GM21515 (cell line): ENCODE data around the gene LTO1.

Source experiments
- ATAC-seq: cut with Tn5 transposase; IDR thresholded peaks from one replicate; pipeline ENCODE4 v1.9.1; 2021; ENCODE audit not compliant: unreplicated experiment

LTO1 gene, protein sequence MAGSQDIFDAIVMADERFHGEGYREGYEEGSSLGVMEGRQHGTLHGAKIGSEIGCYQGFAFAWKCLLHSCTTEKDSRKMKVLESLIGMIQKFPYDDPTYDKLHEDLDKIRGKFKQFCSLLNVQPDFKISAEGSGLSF

GRCh38 chr11:69674886-69675714, at the start of gene LTO1:
LTO1 (minus strand) TSS chr11:69675353; CDS start chr11:69675239, 114 bp downstream.
- peak; percentile 85 for ATAC-seq

DNA sequence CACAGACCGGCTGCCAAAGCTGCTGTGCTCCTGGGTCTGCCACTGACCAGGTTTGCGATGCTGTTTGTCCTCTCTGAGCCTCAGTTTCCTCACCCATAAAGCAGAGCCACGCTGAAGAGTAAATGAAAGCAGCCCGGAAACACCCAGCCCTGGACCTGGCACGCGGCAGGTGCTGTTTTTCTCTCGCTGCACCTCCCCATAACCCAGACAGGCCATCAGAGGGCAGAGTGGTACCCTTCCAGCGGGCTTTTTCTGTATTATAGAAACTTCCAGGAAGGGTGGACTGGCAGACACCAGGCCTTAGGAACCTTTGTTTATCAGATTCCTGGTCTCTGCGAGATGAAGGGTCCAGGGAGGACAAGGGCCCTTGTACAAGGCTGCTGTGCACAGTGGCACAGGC, 46.6 kb upstream of the LTO1 start:
- no peak for ATAC-seq

DNA sequence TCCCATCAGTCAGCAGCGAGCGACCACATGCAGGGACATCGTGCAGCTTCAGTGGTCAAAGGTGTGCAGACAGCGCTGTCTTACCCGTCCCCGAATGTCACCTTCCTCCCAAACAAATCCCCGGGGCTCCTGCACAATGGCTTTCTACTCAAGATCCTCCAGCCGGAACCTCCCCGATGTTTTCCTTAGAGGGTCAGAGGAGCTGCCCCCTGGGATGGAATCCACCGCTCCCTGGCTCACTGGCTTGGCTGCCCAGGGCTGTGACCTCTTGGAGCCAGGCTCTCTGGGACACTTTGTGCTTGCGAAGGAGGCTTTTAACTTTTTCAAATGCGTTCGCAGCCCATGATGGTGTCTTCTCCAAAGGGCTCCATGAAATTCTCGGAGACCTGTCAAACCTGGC, 46.0 kb upstream of the LTO1 start:
- ATAC-seq: no peak

GRCh38 chr11:69718912-69719311, 43.8 kb upstream of the LTO1 start:
- ATAC-seq: no peak

DNA sequence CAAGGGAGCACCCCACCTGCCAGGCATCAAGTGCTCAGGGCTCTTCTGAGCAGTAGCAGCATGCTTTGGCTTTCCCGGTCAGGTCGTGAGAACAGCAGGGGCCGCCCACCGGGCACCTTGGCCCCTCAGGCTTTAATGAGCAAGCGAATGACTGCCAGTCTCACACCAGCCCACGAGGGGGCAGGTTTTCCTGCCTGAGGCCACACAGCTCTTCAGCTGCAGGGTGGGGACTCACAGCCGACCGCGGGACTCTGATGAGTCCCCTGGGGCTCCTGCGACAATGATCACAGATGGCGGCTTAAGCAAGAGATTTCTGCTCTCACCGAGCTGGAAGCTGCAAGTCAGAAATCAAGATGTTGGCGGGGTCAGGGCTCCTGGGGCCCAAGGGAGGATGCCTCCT, 43.0 kb upstream of the LTO1 start:
- no peak for ATAC-seq

DNA sequence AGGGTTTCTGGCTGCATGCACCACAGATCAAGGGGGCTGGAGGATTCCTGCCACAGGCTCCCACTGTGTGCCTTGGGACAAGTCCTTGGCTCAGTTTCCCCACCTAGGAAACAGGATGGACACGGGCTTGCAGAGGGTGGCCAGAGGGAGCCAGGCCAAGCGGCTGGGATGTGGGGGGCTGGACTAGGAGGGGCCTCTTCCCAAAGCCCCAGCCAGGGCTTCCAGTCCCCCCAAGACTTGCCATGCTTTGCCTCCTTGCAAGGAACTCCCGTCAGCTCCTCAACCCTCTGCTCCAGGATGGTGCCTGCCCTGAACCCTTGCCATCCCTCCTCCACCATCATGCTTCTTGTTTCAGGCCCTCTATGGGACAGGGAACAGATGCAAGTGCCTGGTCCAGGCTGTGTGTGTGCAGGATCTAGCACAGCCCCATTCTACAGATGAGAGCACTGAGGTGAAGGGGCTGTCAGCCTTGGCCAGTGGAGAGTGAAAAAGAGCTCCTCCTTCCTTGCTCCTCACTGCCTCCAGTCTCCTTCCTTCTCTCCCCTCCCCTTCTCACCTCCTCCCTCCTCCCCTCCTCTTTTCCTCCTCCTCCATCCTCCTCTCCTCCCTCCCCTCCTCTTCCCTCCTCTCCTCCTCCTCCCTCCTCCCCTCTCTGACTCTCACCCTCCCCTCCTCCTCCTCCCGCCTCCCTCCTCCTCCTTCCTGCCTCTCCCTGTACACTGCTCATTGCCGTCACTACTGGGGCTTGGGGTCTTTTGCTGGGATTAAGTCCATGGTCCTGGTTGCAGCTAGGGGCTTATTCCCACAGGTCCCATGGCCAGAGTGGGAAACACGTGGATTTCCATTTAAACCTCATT, 42.0 kb upstream of the LTO1 start:
- no peak for ATAC-seq

DNA sequence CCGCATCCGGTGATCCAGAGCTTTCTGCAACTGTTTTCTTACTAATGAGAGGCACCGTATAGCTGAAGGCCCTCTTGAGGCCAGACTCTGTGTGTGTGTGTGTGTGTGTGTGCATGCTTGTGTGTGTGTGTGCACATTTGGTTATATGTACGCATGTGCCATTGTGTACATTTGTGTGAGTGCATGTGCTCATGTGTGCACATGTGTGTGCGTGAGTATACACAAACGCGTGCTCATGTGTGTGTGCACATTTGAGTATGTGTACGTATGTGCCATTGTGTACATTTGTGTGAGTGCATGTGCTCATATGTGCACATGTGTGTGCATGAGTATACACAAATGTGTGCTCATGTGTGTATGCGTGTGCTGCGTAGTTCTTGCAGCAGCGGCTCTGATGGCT, 40.9 kb upstream of the LTO1 start:
- no peak for ATAC-seq

- no peak for ATAC-seq
Measured at GRCh38 chr11:69715446-69715845, 40.3 kb upstream of the LTO1 start.

DNA sequence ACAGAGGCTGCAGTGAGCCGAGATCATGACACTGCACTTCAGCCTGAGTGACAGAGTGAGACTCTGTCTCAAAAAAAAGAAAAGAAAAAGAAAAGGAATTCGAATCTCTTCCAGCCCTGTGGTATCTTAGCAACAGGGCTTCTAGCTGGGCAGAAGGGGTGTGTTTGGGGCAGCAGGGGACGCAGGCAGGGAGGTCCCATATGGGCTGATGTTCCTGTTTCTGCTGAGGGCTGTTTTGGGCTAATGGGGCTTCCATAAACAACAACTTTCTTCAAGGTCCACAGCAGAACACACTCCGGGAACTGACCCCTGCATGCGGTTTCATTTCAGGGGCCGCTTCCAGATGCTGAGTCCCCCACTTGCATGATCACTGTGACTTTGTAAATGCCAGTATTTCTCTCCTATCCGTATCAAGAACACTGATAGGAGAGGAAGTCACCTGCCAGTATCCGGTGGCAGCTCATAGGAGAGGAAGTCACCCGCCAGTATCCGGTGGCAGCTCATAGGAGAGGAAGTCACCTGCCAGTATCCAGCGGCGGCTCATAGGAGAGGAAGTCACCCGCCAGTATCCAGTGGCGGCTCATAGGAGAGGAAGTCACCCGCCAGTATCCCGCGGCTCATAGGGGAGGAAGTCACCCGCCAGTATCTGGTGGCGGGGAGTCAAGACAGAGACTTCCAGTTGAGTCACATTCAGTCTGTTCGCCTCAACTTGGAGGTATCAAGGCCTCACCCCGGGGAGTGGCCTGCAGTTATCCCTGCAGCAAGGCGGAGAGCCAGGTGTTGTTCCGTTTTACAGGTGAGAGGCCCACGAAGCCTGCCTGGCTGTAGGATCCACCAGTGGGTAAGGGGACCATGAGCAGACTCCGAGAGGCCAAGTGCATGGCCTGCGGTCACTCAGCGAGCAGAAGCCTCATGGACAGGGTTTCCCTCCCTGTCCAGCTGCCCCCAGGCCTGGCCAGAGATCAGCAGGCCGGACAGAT, 37.0 kb upstream of the LTO1 start:
- ATAC-seq: no peak

DNA sequence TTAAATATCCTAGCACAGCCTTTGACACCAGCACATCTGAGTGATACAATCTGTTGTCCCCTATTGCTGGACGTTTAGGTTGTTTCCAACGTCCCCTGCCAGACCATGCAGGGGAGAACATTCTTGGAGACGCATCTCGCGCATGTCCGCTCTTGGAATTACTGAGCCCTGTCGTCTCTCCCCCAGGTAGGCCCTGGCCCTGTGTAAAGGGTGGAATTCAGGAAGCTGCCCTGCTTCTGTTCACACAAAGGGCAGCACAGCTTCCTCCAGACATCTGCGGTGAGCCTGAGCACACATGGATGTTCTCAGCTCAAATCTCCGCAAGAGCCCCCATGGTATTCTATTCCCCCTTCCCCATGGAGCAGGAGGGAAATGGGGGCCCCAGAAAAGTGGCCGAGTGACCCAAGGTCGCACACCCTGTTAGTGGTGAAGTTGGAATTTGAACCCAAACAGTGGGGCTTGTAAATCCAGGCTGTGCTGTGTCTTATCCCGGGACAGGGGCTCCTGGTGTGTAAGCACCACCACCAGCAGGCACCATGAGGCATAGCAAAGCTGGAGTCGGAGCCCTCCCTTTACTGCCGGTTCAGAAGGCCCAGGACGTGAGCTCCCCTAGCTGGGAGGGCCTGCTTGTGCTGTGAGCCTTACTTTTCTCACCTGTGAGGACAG, 33.7 kb upstream of the LTO1 start:
- ATAC-seq: no peak

GRCh38 chr11:69707176-69707575, 32.0 kb upstream of the LTO1 start:
- ATAC-seq: no peak

DNA sequence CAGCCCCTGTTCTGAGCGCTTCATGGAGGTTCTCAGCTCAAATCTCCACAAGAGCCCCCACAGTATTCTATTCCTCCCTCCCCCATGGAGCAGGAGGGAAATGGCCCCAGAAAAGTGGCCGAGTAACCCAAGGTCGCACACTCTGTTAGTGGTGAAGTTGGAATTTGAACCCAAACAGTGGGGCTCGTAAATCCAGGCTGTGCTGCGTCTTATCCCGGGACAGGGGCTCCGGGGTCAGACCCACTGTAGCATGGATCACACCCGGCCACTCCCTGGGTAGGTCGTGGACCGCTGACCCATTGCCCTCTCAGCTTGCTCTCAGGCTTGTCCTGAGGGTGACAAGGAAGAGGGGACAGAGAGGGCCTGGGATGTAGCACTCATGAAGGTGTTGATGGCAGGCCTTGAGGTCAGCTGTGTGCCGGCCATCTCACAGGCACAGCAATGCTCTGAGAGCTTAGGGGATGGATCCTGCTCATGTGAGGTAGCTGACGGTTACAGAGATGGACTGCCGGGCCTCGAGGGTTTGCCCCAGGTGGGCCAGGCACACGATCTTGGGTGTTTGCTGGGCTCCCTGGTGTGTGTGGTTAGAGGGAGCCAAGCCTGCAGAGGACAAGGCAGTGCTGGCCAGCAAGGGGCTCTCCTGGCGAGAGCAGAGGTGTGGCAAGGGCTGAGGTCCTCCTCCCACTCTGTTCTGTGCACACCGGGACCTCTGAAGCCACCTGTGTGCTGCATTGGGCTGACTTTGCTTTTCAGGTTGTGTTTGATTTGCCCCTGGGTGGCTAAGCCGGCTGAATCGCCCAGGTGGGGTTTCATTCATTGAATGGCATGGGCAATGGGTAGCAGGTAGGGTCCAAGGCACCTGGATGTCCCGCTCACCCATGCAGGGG, 31.0 kb upstream of the LTO1 start:
- ATAC-seq: no peak

DNA sequence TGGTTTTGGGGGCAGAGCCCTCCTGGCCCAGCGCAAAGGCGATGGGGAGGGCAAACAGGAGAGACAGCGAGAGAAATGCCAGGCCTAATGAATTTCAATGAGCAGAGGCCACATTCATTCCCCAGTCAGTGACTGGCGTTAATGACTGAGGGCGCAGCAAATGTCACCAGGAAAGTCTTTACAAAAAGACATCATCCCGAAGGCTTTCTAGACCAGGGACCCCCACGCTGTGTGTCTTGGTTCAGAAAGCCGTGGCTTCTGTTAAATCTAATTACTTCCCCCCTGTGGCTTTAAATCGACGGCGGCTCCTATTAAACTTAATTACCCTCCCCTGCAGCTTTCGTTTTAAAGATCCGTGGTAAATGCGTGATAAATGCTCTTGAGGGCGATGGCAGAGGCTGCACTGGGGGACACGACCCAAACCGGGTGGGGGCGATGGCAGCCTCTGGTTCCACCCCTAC, 30.2 kb upstream of the LTO1 start:
- no peak for ATAC-seq

DNA sequence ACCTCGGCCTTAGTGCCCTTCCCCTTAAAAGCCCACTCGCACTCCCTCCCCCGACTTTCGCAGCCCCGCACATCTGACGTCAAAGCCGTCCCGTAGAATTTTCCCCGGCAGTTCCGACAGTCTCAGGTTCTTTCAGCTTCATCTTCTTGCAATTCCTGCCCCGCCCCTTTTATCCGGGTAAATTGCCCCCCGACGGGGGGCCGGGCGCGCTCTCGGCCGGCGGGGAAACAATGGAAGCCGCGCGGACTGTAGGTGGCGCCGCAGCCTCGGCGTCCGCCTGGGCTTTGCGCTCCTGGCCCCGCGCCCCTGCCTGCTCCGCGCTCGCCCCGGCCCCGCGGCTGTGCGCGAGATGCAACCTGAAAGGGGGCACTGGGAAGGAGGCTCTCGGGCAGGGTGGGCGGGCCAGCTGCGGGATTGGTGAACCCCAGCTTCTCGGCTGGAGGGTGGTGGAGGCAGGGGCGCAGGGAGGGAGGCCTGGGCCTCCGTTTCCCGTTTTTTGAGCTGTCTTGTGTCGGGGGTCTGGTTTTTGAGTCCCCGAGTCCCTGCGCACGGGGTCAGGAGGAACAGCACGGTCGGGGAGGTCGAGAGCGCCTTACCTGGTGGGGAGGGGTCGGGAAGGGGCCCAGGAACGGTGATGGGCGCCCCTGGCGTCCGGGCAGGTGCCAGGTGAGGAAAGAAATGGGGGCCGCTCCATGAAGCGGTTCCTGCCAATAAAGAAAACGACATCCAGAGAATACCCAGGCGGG, 29.5 kb upstream of the LTO1 start:
- no peak for ATAC-seq

GRCh38 chr11:69703768-69704507, 28.8 kb upstream of the LTO1 start, which contains the start of gene FGF19:
FGF19 (minus strand) TSS chr11:69704022; CDS start chr11:69703876, 146 bp downstream.
- ATAC-seq: no peak

DNA sequence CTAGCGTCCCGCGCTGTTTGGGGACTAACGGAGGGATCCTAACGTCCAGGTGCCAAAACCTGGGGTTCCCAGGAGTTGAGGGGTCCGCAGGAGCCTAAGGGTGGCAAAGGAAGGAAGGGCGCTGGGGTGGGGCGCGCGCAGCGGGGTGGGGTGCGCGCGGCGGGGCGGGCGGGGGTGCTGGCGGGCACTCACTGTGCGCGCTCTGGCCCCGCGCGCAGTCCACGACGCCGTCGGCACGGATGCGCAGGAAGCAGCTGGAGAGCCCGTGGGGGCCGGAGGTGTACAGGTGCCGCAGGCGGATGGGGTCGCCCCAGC, 28.3 kb upstream of the LTO1 start:
- ATAC-seq: no peak

DNA sequence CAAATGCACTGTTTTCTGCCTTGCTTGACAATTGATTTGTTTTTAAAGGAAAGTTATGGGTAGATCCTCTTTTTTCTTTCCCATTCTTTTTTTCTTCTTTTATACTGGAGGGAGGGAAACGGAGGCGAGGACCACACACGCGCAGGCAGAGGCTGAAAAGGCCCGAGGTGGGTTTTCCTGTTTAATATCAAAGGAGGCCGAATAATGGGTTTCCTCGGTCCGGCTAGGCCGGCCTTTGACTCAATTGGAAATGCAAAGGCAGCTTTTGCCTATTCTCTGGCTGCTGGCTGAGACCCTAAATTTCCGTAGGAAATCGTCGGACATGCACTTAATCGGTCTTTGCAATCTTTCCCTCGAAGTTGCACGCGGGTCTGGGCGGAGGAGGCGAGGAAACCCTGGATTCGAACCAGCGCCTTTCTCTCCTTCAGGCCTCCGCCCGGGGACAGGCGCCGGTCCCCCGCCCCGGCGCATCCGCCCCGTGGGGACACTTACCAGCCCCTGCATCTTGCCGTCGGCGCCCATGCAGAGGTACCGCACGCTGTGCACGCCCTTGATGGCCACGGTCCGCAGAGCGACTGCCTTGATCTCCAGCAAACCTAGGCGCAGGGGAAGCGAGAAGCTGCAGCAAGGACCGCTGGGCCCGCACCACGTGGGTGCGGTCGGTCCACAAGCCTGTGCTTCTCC, 27.8 kb upstream of the LTO1 start:
- no peak for ATAC-seq
